COLO668 (cell line): Measurements from ENCODE around the gene SLIT3.

Source experiments
- DNase-seq: peaks from one replicate; lab custom pipeline; 2025; ENCODE audit not compliant: unreplicated experiment; lab: John Stamatoyannopoulos, UW

SLIT3 gene

GRCh38 chr5:168941901-168942300 lies 359.0 kb downstream of the SLIT3 start:
- no peak for DNase-seq

GRCh38 chr5:168940712-168941111 lies 360.2 kb downstream of the SLIT3 start:
- DNase-seq: no peak

- no peak for DNase-seq
Measured at GRCh38 chr5:168939887-168940544, 360.9 kb downstream of the SLIT3 start.

- DNase-seq: no peak
Measured at GRCh38 chr5:168939156-168939800, 361.7 kb downstream of the SLIT3 start.

- no peak for DNase-seq
Measured at GRCh38 chr5:168936511-168936910, 364.4 kb downstream of the SLIT3 start.

- DNase-seq: no peak
Measured at GRCh38 chr5:168935183-168935582, 365.8 kb downstream of the SLIT3 start.

- no peak for DNase-seq
Measured at GRCh38 chr5:168934169-168934568, 366.8 kb downstream of the SLIT3 start.

- DNase-seq: no peak
Measured at GRCh38 chr5:168932400-168933189, 368.3 kb downstream of the SLIT3 start.

GRCh38 chr5:168931638-168932345 lies 369.1 kb downstream of the SLIT3 start:
- DNase-seq: no peak

GRCh38 chr5:168929656-168930055 lies 371.3 kb downstream of the SLIT3 start:
- DNase-seq: no peak

GRCh38 chr5:168925160-168925559 lies 375.8 kb downstream of the SLIT3 start:
- DNase-seq: no peak

GRCh38 chr5:168921147-168921866 lies 379.6 kb downstream of the SLIT3 start:
- DNase-seq: no peak

GRCh38 chr5:168920019-168920810 lies 380.7 kb downstream of the SLIT3 start:
- no peak for DNase-seq

GRCh38 chr5:168917947-168918600 lies 382.9 kb downstream of the SLIT3 start:
- DNase-seq: no peak

- DNase-seq: no peak
Measured at GRCh38 chr5:168916852-168917251, 384.1 kb downstream of the SLIT3 start.

- DNase-seq: no peak
Measured at GRCh38 chr5:168916266-168916665, 384.7 kb downstream of the SLIT3 start.

- DNase-seq: no peak
Measured at GRCh38 chr5:168914491-168914890, 386.4 kb downstream of the SLIT3 start.

GRCh38 chr5:168910874-168911273 lies 390.1 kb downstream of the SLIT3 start:
- DNase-seq: no peak

GRCh38 chr5:168908207-168908606 lies 392.7 kb downstream of the SLIT3 start:
- no peak for DNase-seq
